Esophagus muscularis mucosa (tissue), 4 donors: ENCODE results near the gene OGFOD3. TPM values are rescaled to one million over a fixed set of nuclear protein-coding genes. Genes with fewer than 3 reads are reported as not detected.

Experiments used
- DNase-seq: peaks from one replicate; pipeline ENCODE4 v3.0.0-alpha.2; 2017; ENCODE audit errors: extremely low spot score
- H3K27ac ChIP-seq, 4 donors: fragments of 200-600 bp; sonication (generic); replicated peaks in 1 of 4; 1 replicate in 3 of 4; 2 replicates in 1 of 4; pipeline ENCODE4 v1.5.1; 2016 to 2019; ENCODE audit warnings: mild to moderate bottlenecking in 1 of 4
- H3K27me3 ChIP-seq, 4 donors: fragments of 200-600 bp; sonication (generic); one replicate each; pipeline versions ENCODE4 v1.5.1 to v1.6.0; 2016 to 2019
- H3K36me3 ChIP-seq, 4 donors: fragments of 200-600 bp; sonication (generic); one replicate each; pipeline ENCODE4 v1.5.1; 2016 to 2019
- H3K4me1 ChIP-seq, 4 donors: fragments of 200-600 bp; sonication (generic); one replicate each; pipeline ENCODE4 v1.5.1; 2016 to 2019
- H3K4me3 ChIP-seq, 4 donors: fragments of 200-600 bp; sonication (generic); 1 replicate in 2 of 4; 2 replicates in 2 of 4; pipeline ENCODE4 v1.5.1; 2016 to 2019; ENCODE audit warnings: mild to moderate bottlenecking in 4 of 4, moderate library complexity in 1 of 4
- H3K9me3 ChIP-seq, 4 donors: fragments of 200-600 bp; sonication (generic); 1 replicate in 3 of 4; 2 replicates in 1 of 4; pipeline ENCODE4 v1.5.1; 2016 to 2019
- CTCF ChIP-seq, 3 experiments: fragments of 200-600 bp in 2 of 3; fragments of 450-650 bp in 1 of 3; sonication (generic) in 2 of 3; IDR thresholded peaks; one replicate each; pipeline ENCODE4 v1.5.1; 2017 to 2019; ENCODE audit warnings: antibody characterized with exemption in 3 of 3, mild to moderate bottlenecking in 2 of 3, moderate library complexity in 1 of 3
- EP300 ChIP-seq: sonication (generic); formaldehyde crosslinking; IDR thresholded peaks from one replicate; pipeline ENCODE4 v1.6.1; 2017; ENCODE audit warnings: antibody characterized with exemption
- POLR2A ChIP-seq: fragments of 450-650 bp; IDR thresholded peaks from one replicate; pipeline ENCODE4 v1.6.1; 2017; ENCODE audit warnings: antibody characterized with exemption, moderate library complexity, mild to moderate bottlenecking, low read depth
- POLR2AphosphoS5 ChIP-seq, 2 donors: sonication (generic); formaldehyde crosslinking; IDR thresholded peaks; one replicate each; pipeline ENCODE4 v1.6.1; 2017; ENCODE audit warnings: antibody characterized with exemption in 2 of 2
- WGBS: methylation state at CpG from one replicate; pipeline ENCODE4 v1.1.5; 2018; 5-methylcytosine and 5-hydroxymethylcytosine counted together
- intact Hi-C: fragments of 100-400 bp; cut with DNase I; formaldehyde crosslinking; loops from one replicate; pipeline ENCODE4 v1.15.1; 2023
- total RNA-seq, 4 donors: library from RNA; depleted of rRNA; stranded (reverse); fragments of >200 nt; gene quantifications; one replicate each; pipeline versions ENCODE4 v1.1.0 to v1.2.1, GENCODE V29; 2016

Gene OGFOD3
- total RNA-seq, 4 donors from 2014 or later, result 21.6 to 35.3 (median 28.5) TPM

- no peak overlapping the region for H3K4me3 ChIP-seq
- H3K4me1 ChIP-seq, result peaks cover 0 to 14% (median 8%) of the 10 kb centered on the region in 4 donors
- no peak overlapping the region for H3K27ac ChIP-seq
- H3K36me3 ChIP-seq, result peaks cover 7 to 79% (median 52%) of the 10 kb centered on the region in 4 donors
- H3K27me3 ChIP-seq, result no peaks in the 10 kb centered on the region
- H3K9me3 ChIP-seq, result no peaks in the 10 kb centered on the region
- intact Hi-C loops, result no loop called here
- no peak for TF ChIP-seq EP300
- TF ChIP-seq POLR2AphosphoS5 (IDR thresholded peaks at IDR 0.05), result no peak
- TF ChIP-seq POLR2A, result no peak
- TF ChIP-seq CTCF (IDR thresholded peaks at IDR 0.05), result no peak
- no peak for DNase-seq
- 85% methylated on average over 11 of the region's 29 CpGs for WGBS
Measured at GRCh38 chr17:82439194-82439828, 20.9 kb upstream of the OGFOD3 start.

GRCh38 chr17:82438401-82439193 lies 20.2 kb upstream of the OGFOD3 start:
- H3K4me1 ChIP-seq, result peaks cover 0 to 14% (median 8%) of the 10 kb centered on the region in 4 donors
- TF ChIP-seq POLR2A (no peak), CTCF (IDR thresholded peaks at IDR 0.05) (no peak), EP300 (no peak), POLR2AphosphoS5 (IDR thresholded peaks at IDR 0.05) (no peak)
- peaks cover 7 to 79% (median 45%) of the 10 kb centered on the region in 4 donors for H3K36me3 ChIP-seq
- H3K27me3 ChIP-seq, result no peaks in the 10 kb centered on the region
- no peak overlapping the region for H3K4me3 ChIP-seq
- no peaks in the 10 kb centered on the region for H3K9me3 ChIP-seq
- no peak for DNase-seq
- 87% methylated on average over 6 of the region's 26 CpGs for WGBS
- intact Hi-C loops, result no loop called here
- H3K27ac ChIP-seq, result no peak overlapping the region

GRCh38 chr17:82437325-82437668 lies 18.9 kb upstream of the OGFOD3 start:
- H3K36me3 ChIP-seq, result peaks cover 2 to 72% (median 34%) of the 10 kb centered on the region in 4 donors
- 80% methylated on average over 7 of the region's 18 CpGs for WGBS
- H3K4me1 ChIP-seq, result peaks cover 0 to 14% (median 8%) of the 10 kb centered on the region in 4 donors
- H3K27ac ChIP-seq, result no peak overlapping the region
- H3K4me3 ChIP-seq, result no peak overlapping the region
- H3K9me3 ChIP-seq, result no peaks in the 10 kb centered on the region
- TF ChIP-seq POLR2AphosphoS5 (IDR thresholded peaks at IDR 0.05) (no peak), POLR2A (no peak), CTCF (IDR thresholded peaks at IDR 0.05) (no peak), EP300 (no peak)
- H3K27me3 ChIP-seq, result no peaks in the 10 kb centered on the region
- no peak for DNase-seq
- intact Hi-C loops, result no loop called here

GRCh38 chr17:82436601-82437324 lies 18.4 kb upstream of the OGFOD3 start:
- intact Hi-C loops, result no loop called here
- Histone ChIP-seq H3K4me3 (no peak overlapping the region), H3K9me3 (no peaks in the 10 kb centered on the region), H3K4me1 (peaks cover 0 to 14% (median 8%) of the 10 kb centered on the region in 4 donors), H3K27ac (no peak overlapping the region), H3K36me3 (peaks cover 0 to 71% (median 30%) of the 10 kb centered on the region in 4 donors), H3K27me3 (no peaks in the 10 kb centered on the region)
- WGBS, result 88% methylated on average over 12 of the region's 36 CpGs
- no peak for TF ChIP-seq POLR2A
- TF ChIP-seq EP300, result no peak
- no peak for TF ChIP-seq CTCF (IDR thresholded peaks at IDR 0.05)
- TF ChIP-seq POLR2AphosphoS5 (IDR thresholded peaks at IDR 0.05), result no peak
- DNase-seq, result no peak
